ENCODE data around the gene THSD4. TPM values are rescaled to one million over a fixed set of nuclear protein-coding genes. Genes with fewer than 3 reads are reported as not detected.

Gene THSD4
- total and polyA plus RNA-seq, 2 of the 4 experiments (the other 2 are of a cell fraction) = 25.5 to 31.1 TPM

- no peak overlapping the region for H2BK20ac ChIP-seq (ENCODE audit: low read depth, low read length)
- H3K4ac ChIP-seq (ENCODE audit: low read depth, low read length) = no peak overlapping the region
- H3K4me1 ChIP-seq (ENCODE audit: control insufficient read depth, insufficient read depth, low read length) = peaks cover 10% of the 10 kb centered on the region; the same call in 1 of the 2 replicates
- H3K18ac ChIP-seq (ENCODE audit: low read depth, low read length) = no peak overlapping the region
- H3K4me3 ChIP-seq (ENCODE audit: insufficient read depth, low read depth, low read length) = no peak overlapping the region
- no peak overlapping the region for H3K9ac ChIP-seq (ENCODE audit: low read depth, low read length)
- no peak overlapping the region for H2AK9ac ChIP-seq (replicated peaks; ENCODE audit: low read depth, low read length, poor library complexity)
- no peak overlapping the region for H4K8ac ChIP-seq (ENCODE audit: low read depth in 2 of 2, low read length in 2 of 2)
- intact Hi-C loops (cut with micrococcal nuclease) (no loop called here), in situ Hi-C loops (cut with MboI; ENCODE audit: low sequenced_read_pairs) (loop anchor here (10.0 kb wide), 1 partner anchor 700 kb away; no protein-coding TSS in a partner anchor), dilution Hi-C loops (cut with HindIII; ENCODE audit: low sequenced_read_pairs, unreplicated experiment) (no loop called here)
- CTCF ChIA-PET = no interaction called here
- 0 out of 4 replicates have a peak, but pooled peaks cover 0 to 10% of the 10 kb centered on the region in 2 experiments for H3K79me1 ChIP-seq (ENCODE audit: low read depth in 1 of 2, low read length in 2 of 2)
- no peaks in the 10 kb centered on the region for H3K27me3 ChIP-seq (ENCODE audit: control insufficient read depth, insufficient read depth, low read length)
- 0 out of 2 replicates have a peak, but pooled peaks have one; percentile 25 for ATAC-seq (ENCODE audit: low read depth)
- no peak overlapping the region for H3K27ac ChIP-seq (ENCODE audit: insufficient read depth, low read length)
- no peak overlapping the region for H2AK5ac ChIP-seq (ENCODE audit: low read depth, low read length)
- peak; percentile 36 for DNase-seq
- H2BK15ac ChIP-seq (ENCODE audit: low read depth, low read length) = no peak overlapping the region
- H4K20me1 ChIP-seq (ENCODE audit: insufficient read depth, low read length) = peaks cover 23% of the 10 kb centered on the region; the same call in 1 of the 2 replicates
- H3K9me3 ChIP-seq (ENCODE audit: control insufficient read depth, insufficient read depth, low read length) = no peaks in the 10 kb centered on the region
- no peak overlapping the region for H3K23ac ChIP-seq (ENCODE audit: low read depth, low read length)
- no peak overlapping the region for H4K91ac ChIP-seq (ENCODE audit: insufficient read depth, low read depth, low read length)
- POLR2A ChIA-PET (ENCODE audit: unreplicated experiment) = no interaction called here
- H3K36me3 ChIP-seq (ENCODE audit: control insufficient read depth, insufficient read depth, low read length) = peaks cover 2% of the 10 kb centered on the region; the same call in 1 of the 2 replicates
- H2BK120ac ChIP-seq (ENCODE audit: low read depth, low read length) = no peak overlapping the region
- H3K56ac ChIP-seq (ENCODE audit: extremely low read depth, insufficient read depth, low read length) = no peak overlapping the region
- no peak overlapping the region for H2AFZ ChIP-seq (replicated peaks; ENCODE audit: low read length, poor library complexity)
- no peak overlapping the region for H2BK5ac ChIP-seq (ENCODE audit: low read depth, low read length, poor library complexity, severe bottlenecking)
- no peak overlapping the region for H3K14ac ChIP-seq (replicated peaks; ENCODE audit: low read depth, low read length)
- no CpG with 5 or more reads among the region's 3 CpGs for WGBS, 2 experiments (ENCODE audit: extremely low coverage in 2 of 2, insufficient read length in 1 of 2)
- H4K5ac ChIP-seq (ENCODE audit: low read depth, low read length) = no peak overlapping the region
- TF ChIP-seq CEBPB (IDR thresholded peaks at IDR 0.05; ENCODE audit: low read depth, low read length) (0 out of 2 replicates have a peak, but pooled peaks have one; percentile 1), ELK1 (IDR thresholded peaks at IDR 0.05; ENCODE audit: borderline replicate concordance, low read depth, low read length) (no peak)
- no peak overlapping the region for H3K4me2 ChIP-seq (ENCODE audit: low read depth, low read length)
- BruUV-seq (replicated peaks) = no TSS peak
- no peaks in the 10 kb centered on the region for H3K9me1 ChIP-seq (ENCODE audit: insufficient read depth, low read length)
These were observed 339.8 kb downstream of the THSD4 start for GRCh38 chr15:71455107-71455506.

Measured in IMR-90 (cell line).